ENCODE data around the gene MAP2K1.
"Not testable (repeated sequence)": the region's sequence is repeated elsewhere in the genome, so short reads cannot be mapped to it uniquely, and the experiment has no call there.

Gene MAP2K1

DNA sequence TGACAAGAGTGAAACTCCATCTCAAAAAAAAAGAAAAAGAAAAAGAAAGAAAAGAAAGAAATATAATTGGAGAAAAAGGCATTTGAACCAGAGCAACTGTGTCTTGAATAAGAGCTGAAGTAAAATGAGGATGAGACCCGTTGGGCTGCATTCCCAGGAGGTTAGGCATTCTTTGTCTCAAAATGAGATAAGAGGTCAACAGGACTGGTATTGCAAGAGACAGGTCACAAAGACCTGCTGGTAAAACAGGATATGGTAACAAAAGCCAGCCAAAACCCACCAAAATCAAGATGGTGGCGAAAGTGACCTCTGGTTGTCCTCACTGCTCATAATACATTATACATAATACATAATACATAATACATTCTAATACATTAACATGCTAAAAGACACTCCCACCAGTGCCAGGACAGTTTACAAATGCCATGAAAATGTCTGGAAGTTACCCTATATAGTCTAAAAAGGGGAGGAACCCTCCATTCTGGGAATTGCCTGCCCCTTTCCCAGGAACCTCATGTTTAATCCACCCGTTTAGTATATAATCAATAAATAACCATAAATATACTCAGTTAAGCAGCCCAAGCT lies 21.7 kb upstream of the MAP2K1 start:
- TF ChIP-seq CTCF (IDR thresholded peaks at IDR 0.05) (no peak), ZFX (IDR thresholded peaks at IDR 0.05; ENCODE audit: borderline replicate concordance) (no peak)
- no peak overlapping the region for H3K27ac ChIP-seq

DNA sequence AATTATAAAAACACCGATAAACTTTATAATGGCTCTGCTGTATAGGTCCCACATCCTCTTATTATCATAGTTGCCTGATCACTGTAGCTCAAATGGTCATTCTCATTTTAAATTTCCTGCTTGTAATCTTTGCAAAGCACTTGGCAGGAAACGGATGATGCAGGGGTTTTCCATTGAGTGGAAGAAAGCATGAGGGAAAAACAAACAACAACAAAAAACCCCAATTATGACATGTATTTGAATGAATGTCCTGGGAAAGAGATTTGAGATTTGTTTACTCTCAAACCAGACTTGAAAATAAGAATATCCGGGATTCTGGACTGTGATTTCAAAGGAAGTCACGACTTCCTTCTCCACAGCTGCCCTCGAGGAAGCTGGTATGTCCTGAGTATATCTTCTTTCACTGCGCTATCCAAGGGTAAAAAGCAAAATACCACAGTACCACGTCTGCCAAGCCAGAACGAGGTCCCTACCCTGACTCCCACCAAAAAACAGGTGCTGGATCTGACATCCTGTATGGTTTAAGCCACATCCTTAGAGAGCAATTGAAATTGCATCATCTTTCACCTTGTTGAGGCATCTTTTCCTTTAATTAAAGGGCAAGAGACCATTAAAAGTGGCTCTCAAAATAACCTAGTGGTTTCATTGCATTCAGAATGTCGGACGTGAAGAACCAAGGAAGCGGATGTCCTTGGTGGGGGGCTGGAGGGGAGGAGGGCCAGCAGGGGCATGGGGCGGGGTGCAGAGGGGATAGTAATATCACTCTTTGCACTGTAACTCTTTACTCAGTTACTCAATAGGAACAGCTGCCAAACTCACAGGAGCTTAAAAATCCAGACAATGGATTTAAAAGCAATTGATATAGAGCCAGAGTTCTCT lies 16.7 kb upstream of the MAP2K1 start:
- no peak overlapping the region for H3K27ac ChIP-seq
- no peak for TF ChIP-seq ZFX (IDR thresholded peaks at IDR 0.05; ENCODE audit: borderline replicate concordance)
- TF ChIP-seq CTCF (IDR thresholded peaks at IDR 0.05), result no peak

DNA sequence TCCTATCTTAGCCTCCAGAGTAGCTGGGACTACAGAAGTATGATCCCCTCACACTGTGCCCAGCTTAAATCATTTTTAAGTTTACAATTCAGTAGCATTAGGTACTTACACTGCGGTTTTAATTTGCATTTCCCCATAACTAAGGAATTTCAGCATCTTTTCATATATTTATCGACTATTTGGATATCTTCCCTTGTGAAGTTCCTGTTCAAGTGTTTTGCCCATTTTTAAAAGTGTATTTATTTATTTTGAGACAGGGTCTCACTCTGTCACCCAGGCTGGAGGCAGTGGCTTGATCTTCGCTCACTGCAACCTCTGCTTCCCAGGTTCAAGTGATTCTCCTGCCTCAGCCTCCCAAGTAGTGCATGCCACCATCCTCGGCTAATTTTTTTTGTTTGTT lies 12.5 kb upstream of the MAP2K1 start:
- H3K27ac ChIP-seq, result no peak overlapping the region
- TF ChIP-seq CTCF (IDR thresholded peaks at IDR 0.05) (no peak), ZFX (IDR thresholded peaks at IDR 0.05; ENCODE audit: borderline replicate concordance) (no peak)

GRCh38 chr15:66378814-66379430 lies 7.8 kb upstream of the MAP2K1 start:
- H3K27ac ChIP-seq, result no peak overlapping the region
- no peak for TF ChIP-seq ZFX (IDR thresholded peaks at IDR 0.05; ENCODE audit: borderline replicate concordance)
- TF ChIP-seq CTCF (IDR thresholded peaks at IDR 0.05), result no peak

- not testable (repeated sequence) for H3K27ac ChIP-seq
These were observed 5.3 kb upstream of the MAP2K1 start for GRCh38 chr15:66381376-66381775.

DNA sequence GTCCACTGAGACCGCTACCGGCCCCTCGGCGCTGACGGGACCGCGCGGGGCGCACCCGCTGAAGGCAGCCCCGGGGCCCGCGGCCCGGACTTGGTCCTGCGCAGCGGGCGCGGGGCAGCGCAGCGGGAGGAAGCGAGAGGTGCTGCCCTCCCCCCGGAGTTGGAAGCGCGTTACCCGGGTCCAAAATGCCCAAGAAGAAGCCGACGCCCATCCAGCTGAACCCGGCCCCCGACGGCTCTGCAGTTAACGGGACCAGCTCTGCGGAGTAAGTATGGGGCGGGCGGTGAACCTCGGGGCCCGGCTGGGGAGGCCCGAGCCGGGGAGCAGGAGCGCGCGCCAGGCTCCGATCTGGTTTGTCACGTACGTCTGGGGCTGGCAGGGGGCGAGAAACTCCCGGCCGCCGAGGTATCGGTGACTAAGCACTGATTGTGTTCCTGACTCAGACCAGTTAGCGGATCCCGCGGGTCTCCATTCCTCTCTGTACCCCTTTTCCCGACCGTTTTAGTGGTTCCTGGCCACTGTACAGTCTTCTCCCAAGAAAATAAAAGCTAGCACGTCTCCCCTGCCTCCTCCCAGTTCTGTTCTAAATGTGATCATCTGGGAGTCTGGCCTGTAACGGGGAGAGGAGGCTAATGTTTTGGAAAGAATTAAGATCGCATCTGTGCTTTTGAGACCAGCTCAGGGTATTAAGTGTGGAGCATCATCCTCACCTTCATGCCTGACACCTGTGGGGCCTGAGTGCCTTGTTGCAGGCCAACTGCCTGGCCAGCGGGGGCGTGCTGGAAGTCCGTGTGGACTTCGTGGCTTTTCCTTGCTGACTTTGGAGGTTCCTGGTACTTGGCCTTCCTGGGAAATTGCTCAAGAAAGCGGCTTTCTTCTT lies 691 bp downstream of the MAP2K1 start:
- TF ChIP-seq ZFX (IDR thresholded peaks at IDR 0.05; ENCODE audit: borderline replicate concordance), result no peak
- TF ChIP-seq CTCF (IDR thresholded peaks at IDR 0.05), result peak; percentile 69
- H3K27ac ChIP-seq, result peak overlapping the region; percentile 71

DNA sequence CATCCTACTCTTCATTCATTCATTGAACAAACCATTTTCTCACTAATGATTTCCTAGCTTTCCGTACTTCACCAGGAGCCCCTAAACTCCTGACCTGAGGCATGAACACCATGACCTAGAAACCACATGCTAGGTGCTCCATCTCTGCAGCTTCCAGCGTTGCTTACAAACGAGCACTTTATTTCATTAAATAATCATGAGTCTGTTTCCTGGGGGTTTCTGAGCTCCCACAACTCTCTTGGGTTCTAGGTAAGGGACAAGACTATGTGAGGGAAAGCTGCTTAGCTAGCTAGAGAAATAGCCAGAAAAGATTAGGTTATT lies 1.3 kb downstream of the MAP2K1 start:
- no peak overlapping the region; the same call in 1 of the 2 replicates for H3K27ac ChIP-seq
- TF ChIP-seq ZFX (IDR thresholded peaks at IDR 0.05; ENCODE audit: borderline replicate concordance) (no peak), CTCF (IDR thresholded peaks at IDR 0.05) (0 out of 2 replicates have a peak, but pooled peaks have one; percentile 11)

All from 22Rv1 (cell line).